B cell (primary cell): ENCODE data around the gene MACROH2A1. TPM values are rescaled to one million over a fixed set of nuclear protein-coding genes. Genes with fewer than 3 reads are reported as not detected.

Experiments
- ATAC-seq: fragments of 200-7000 bp; cut with Tn5 transposase; one replicate; pipeline ENCODE4 v1.10.0; 2021; ENCODE audit warnings: low read depth, mild to moderate bottlenecking, moderate number of reproducible peaks, moderate library complexity
- CTCF ChIA-PET: fragments of 350-600 bp; sonication (Branson Sonifier 250); formaldehyde crosslinking; loops from one replicate; lab custom pipeline; 2021; ENCODE audit warnings: antibody characterized with exemption, inconsistent platforms; lab: Charles Lee
- POLR2A ChIA-PET: fragments of 350-600 bp; sonication (Branson Sonifier 250); formaldehyde crosslinking; loops from one replicate; lab custom pipeline; 2021; ENCODE audit warnings: antibody characterized with exemption; lab: Charles Lee
- DNase-seq: peaks from one replicate; pipeline ENCODE4 v3.0.0; 2013
- H2AFZ ChIP-seq: 2 replicates; pipeline ENCODE4 v1.6.1; 2012; ENCODE audit warnings: mild to moderate bottlenecking, low read depth, low read length; ENCODE audit not compliant: insufficient read depth, poor library complexity, severe bottlenecking
- H3K27ac ChIP-seq, 2 donors: 1 replicate in 1 of 2; 2 replicates in 1 of 2; pipeline ENCODE4 v1.5.1; 2012 to 2013; ENCODE audit warnings: low read length in 2 of 2, mild to moderate bottlenecking in 2 of 2, moderate library complexity in 1 of 2
- H3K27me3 ChIP-seq, 4 experiments: fragments of 200-600 bp in 1 of 4; sonication (generic) in 1 of 4; replicated peaks in 1 of 4; 1 replicate in 2 of 4; 2 replicates in 2 of 4; pipeline versions ENCODE4 v1.6.1 to v1.7.0; 2013 to 2016; ENCODE audit warnings: low read length in 3 of 4, mild to moderate bottlenecking in 2 of 4, mixed read lengths in 1 of 4, moderate library complexity in 1 of 4; ENCODE audit not compliant: insufficient read depth in 4 of 4, control insufficient read depth in 3 of 4; ENCODE audit errors: control extremely low read depth in 1 of 4
- H3K36me3 ChIP-seq, 2 experiments: replicated peaks in 1 of 2; 1 replicate in 1 of 2; 2 replicates in 1 of 2; pipeline versions ENCODE4 v1.6.1 to v1.7.1; 2013; ENCODE audit warnings: low read length in 1 of 2; ENCODE audit not compliant: insufficient read depth in 2 of 2, control insufficient read depth in 1 of 2; ENCODE audit errors: control extremely low read depth in 1 of 2, extremely low read depth in 1 of 2
- H3K4me1 ChIP-seq, 2 donors: fragments of 200-600 bp in 1 of 2; sonication (generic) in 1 of 2; 1 replicate in 1 of 2; 2 replicates in 1 of 2; pipeline versions ENCODE4 v1.5.1 to v1.6.1; 2013 to 2017; ENCODE audit warnings: low read length in 2 of 2; ENCODE audit not compliant: control insufficient read depth in 2 of 2, insufficient read depth in 2 of 2
- H3K4me2 ChIP-seq: replicated peaks from 2 replicates; pipeline ENCODE3; 2012; ENCODE audit warnings: mild to moderate bottlenecking, low read depth, low read length; ENCODE audit not compliant: poor library complexity, severe bottlenecking
- H3K4me3 ChIP-seq, 5 experiments: fragments of 200-600 bp in 1 of 5; sonication (generic) in 1 of 5; 1 replicate in 3 of 5; 2 replicates in 2 of 5; pipeline versions ENCODE4 v1.5.1 to v1.7.0; 2011 to 2016; ENCODE audit warnings: low read length in 4 of 5, mild to moderate bottlenecking in 4 of 5, low read depth in 2 of 5, control low read depth in 1 of 5, moderate library complexity in 1 of 5; ENCODE audit not compliant: insufficient read depth in 1 of 5; ENCODE audit errors: control extremely low read depth in 1 of 5, extremely low read depth in 1 of 5
- H3K79me2 ChIP-seq: fragments of 200-600 bp; sonication (generic); one replicate; pipeline ENCODE4 v1.6.0; 2016; ENCODE audit warnings: low read length; ENCODE audit not compliant: control insufficient read depth, insufficient read depth
- H3K9ac ChIP-seq: fragments of 200-600 bp; sonication (generic); 2 replicates; pipeline ENCODE4 v1.6.1; 2017; ENCODE audit warnings: mild to moderate bottlenecking, low read length, moderate library complexity
- H3K9me3 ChIP-seq, 3 donors: one replicate each; pipeline versions ENCODE4 v1.6.1 to v1.7.1; 2013; ENCODE audit warnings: low read length in 2 of 3; ENCODE audit not compliant: control insufficient read depth in 2 of 3, insufficient read depth in 1 of 3; ENCODE audit errors: control extremely low read depth in 1 of 3
- H4K20me1 ChIP-seq: 2 replicates; pipeline ENCODE4 v1.6.0; 2012; ENCODE audit warnings: mild to moderate bottlenecking, low read length; ENCODE audit not compliant: insufficient read depth, control insufficient read depth, poor library complexity, severe bottlenecking
- H3K27ac Mint-ChIP-seq: one replicate; pipeline ENCODE4 v1.8.0; 2021; ENCODE audit warnings: mixed read lengths
- H3K27me3 Mint-ChIP-seq: one replicate; pipeline ENCODE4 v1.8.0; 2021; ENCODE audit warnings: mixed read lengths
- H3K4me1 Mint-ChIP-seq: one replicate; pipeline ENCODE4 v1.8.0; 2021; ENCODE audit warnings: mixed read lengths
- H3K4me3 Mint-ChIP-seq: one replicate; pipeline ENCODE4 v1.8.0; 2021; ENCODE audit warnings: mixed read lengths
- H3K9me3 Mint-ChIP-seq: one replicate; pipeline ENCODE4 v1.8.0; 2022; ENCODE audit warnings: mixed read lengths; ENCODE audit not compliant: insufficient read depth
- CTCF ChIP-seq: fragments of 200-600 bp; IDR thresholded peaks from one replicate; pipeline ENCODE4 v1.8.0; 2022; ENCODE audit warnings: antibody characterized with exemption, mild to moderate bottlenecking
- EZH2 ChIP-seq: IDR thresholded peaks from 2 replicates; pipeline ENCODE4 v1.6.1; 2012; ENCODE audit warnings: borderline replicate concordance, low read depth, mild to moderate bottlenecking, moderate library complexity, low read length; ENCODE audit not compliant: insufficient read depth, poor library complexity, severe bottlenecking
- WGBS: methylation state at CpG from one replicate; pipeline ENCODE4 v1.1.5; 2013; ENCODE audit warnings: missing lambda C conversion rate; ENCODE audit not compliant: insufficient coverage; 5-methylcytosine and 5-hydroxymethylcytosine counted together
- intact Hi-C: fragments of 100-400 bp; cut with micrococcal nuclease; formaldehyde crosslinking; loops from one replicate; pipeline ENCODE4 v1.10.0; 2022
- polyA plus RNA-seq: library from polyadenylated mRNA; depleted of rRNA; stranded (reverse); fragments of >200 nt; gene quantifications from 2 replicates; pipeline ENCODE4 v1.2.3, GENCODE V29; 2012
- total RNA-seq, 2 donors: library from RNA; stranded (reverse); fragments of 120-200 nt in 1 of 2; gene quantifications; 1 replicate in 1 of 2; 2 replicates in 1 of 2; pipeline versions ENCODE4 v1.2.3 to v1.2.4, GENCODE V29; 2013 to 2022

The MACROH2A1 gene
- total and polyA plus RNA-seq, 2 donors (not counting 1 experiment from before 2014, with no cell fraction given): 80.1 to 99.7 TPM

GRCh38 chr5:135327429-135328127 is 71.5 kb downstream of the MACROH2A1 start:
- Mint-ChIP-seq H3K27me3 (no peaks in the 10 kb centered on the region), H3K4me3 (no peak overlapping the region), H3K27ac (no peak overlapping the region), H3K4me1 (no peaks in the 10 kb centered on the region), H3K9me3 (no peaks in the 10 kb centered on the region)
- DNase-seq: no peak
- H3K4me2 ChIP-seq: no peak overlapping the region
- no peak overlapping the region for H3K27ac ChIP-seq
- no peak for ATAC-seq
- no peak for TF ChIP-seq EZH2
- TF ChIP-seq CTCF: no peak
- no peaks in the 10 kb centered on the region for H3K9me3 ChIP-seq
- WGBS: 94% methylated on average over 11 of the region's 12 CpGs
- no peaks in the 10 kb centered on the region for H4K20me1 ChIP-seq
- POLR2A ChIA-PET: interaction anchor here (0.9 kb wide), 1 partner anchor 8 kb away, joined by 3 read pairs; no protein-coding TSS in a partner anchor
- no peak overlapping the region for H3K4me3 ChIP-seq
- intact Hi-C loops: no loop called here
- H3K4me1 ChIP-seq: no peaks in the 10 kb centered on the region
- CTCF ChIA-PET: no interaction called here
- peaks cover 0 to 14% of the 10 kb centered on the region in 2 experiments for H3K36me3 ChIP-seq
- H3K9ac ChIP-seq: no peak overlapping the region
- no peak overlapping the region for H2AFZ ChIP-seq
- no peaks in the 10 kb centered on the region for H3K27me3 ChIP-seq
- no peaks in the 10 kb centered on the region for H3K79me2 ChIP-seq
